OCI-LY7 (cell line): ENCODE data around the gene CLDN10. TPM values are rescaled to one million over a fixed set of nuclear protein-coding genes. Genes with fewer than 3 reads are reported as not detected.
"Not testable (repeated sequence)": the region's sequence is repeated elsewhere in the genome, so short reads cannot be mapped to it uniquely, and the experiment has no call there.

ENCODE experiments used
- BruUV-seq: library from RNA; stranded (reverse); fragments of 400-500 nt; replicated peaks from 2 replicates; lab custom pipeline; 2021; lab: Mats Ljungman, UMichigan
- CTCF ChIA-PET: fragments of 300-600 bp; sonication (Branson Sonifier 250); formaldehyde crosslinking; loops from one replicate; lab custom pipeline; 2022; ENCODE audit warnings: antibody characterized with exemption; ENCODE audit not compliant: unreplicated experiment; lab: Charles Lee
- POLR2A ChIA-PET: fragments of 300-600 bp; sonication (Branson Sonifier 250); formaldehyde crosslinking; loops from one replicate; lab custom pipeline; 2022; ENCODE audit warnings: antibody characterized with exemption; lab: Charles Lee
- DNase-seq: peaks from one replicate; pipeline ENCODE4 v3.0.0-alpha.2; 2015; ENCODE audit warnings: low spot score
- H2AFZ ChIP-seq: fragments of 200-600 bp; sonication (generic), shearing (Covaris generic); 2 replicates; pipeline ENCODE4 v1.6.1; 2014; ENCODE audit warnings: mild to moderate bottlenecking, antibody characterized with exemption, low read length, moderate library complexity
- H3K27ac ChIP-seq: fragments of 200-600 bp; sonication (generic); 2 replicates; pipeline ENCODE4 v1.5.1; 2014; ENCODE audit warnings: mixed run types, low read depth, mild to moderate bottlenecking, moderate library complexity, low read length, inconsistent platforms; ENCODE audit not compliant: poor library complexity, severe bottlenecking
- H3K36me3 ChIP-seq: fragments of 200-600 bp; sonication (generic); 2 replicates; pipeline ENCODE4 v1.6.1; 2014; ENCODE audit warnings: mild to moderate bottlenecking, antibody characterized with exemption, low read length, moderate library complexity, mixed read lengths; ENCODE audit not compliant: insufficient read depth
- H3K4me1 ChIP-seq: fragments of 200-600 bp; sonication (generic); 2 replicates; pipeline ENCODE4 v1.5.1; 2014; ENCODE audit warnings: mild to moderate bottlenecking, low read length; ENCODE audit not compliant: insufficient read depth, poor library complexity, severe bottlenecking
- H3K4me2 ChIP-seq: fragments of 200-600 bp; sonication (generic); 2 replicates; pipeline ENCODE4 v1.6.1; 2014; ENCODE audit warnings: mild to moderate bottlenecking, low read length
- H3K4me3 ChIP-seq: fragments of 200-600 bp; sonication (generic); 2 replicates; pipeline ENCODE4 v1.5.1; 2014; ENCODE audit warnings: mild to moderate bottlenecking, low read depth, low read length; ENCODE audit not compliant: poor library complexity, severe bottlenecking
- H3K79me2 ChIP-seq: fragments of 200-600 bp; sonication (generic); 2 replicates; pipeline ENCODE4 v1.6.1; 2016; ENCODE audit warnings: low read depth, mild to moderate bottlenecking, low read length, moderate library complexity, mixed read lengths; ENCODE audit not compliant: insufficient read depth
- H3K9me2 ChIP-seq: fragments of 200-600 bp; sonication (generic); 2 replicates; pipeline ENCODE4 v1.6.1; 2016; ENCODE audit warnings: mild to moderate bottlenecking, low read length, mixed read lengths; ENCODE audit not compliant: insufficient read depth
- H3K9me3 ChIP-seq: fragments of 200-600 bp; sonication (generic); 2 replicates; pipeline ENCODE4 v1.6.1; 2014; ENCODE audit warnings: mild to moderate bottlenecking, mixed run types, low read length, mixed read lengths
- H4K20me1 ChIP-seq: fragments of 200-600 bp; sonication (generic); 2 replicates; pipeline ENCODE4 v1.6.1; 2014; ENCODE audit warnings: mild to moderate bottlenecking, antibody characterized with exemption, low read length, moderate library complexity, mixed read lengths; ENCODE audit not compliant: insufficient read depth
- CTCF ChIP-seq: fragments of 200-600 bp; sonication (generic); conservative IDR thresholded peaks from 2 replicates; pipeline ENCODE4 v1.5.1; 2014; ENCODE audit warnings: mild to moderate bottlenecking, antibody characterized with exemption, low read length, moderate library complexity, mixed read lengths
- EZH2phosphoT487 ChIP-seq: fragments of 200-600 bp; sonication (generic); IDR thresholded peaks from 2 replicates; pipeline ENCODE4 v1.6.1; 2018; ENCODE audit warnings: low read depth, borderline replicate concordance, mild to moderate bottlenecking, mixed run types, antibody characterized with exemption, low read length, moderate library complexity, mixed read lengths
- intact Hi-C: fragments of 100-400 bp; cut with micrococcal nuclease; formaldehyde crosslinking; loops from one replicate; pipeline ENCODE4 v1.10.0; 2022; ENCODE audit not compliant: unreplicated experiment
- total RNA-seq, 2 experiments: library from RNA; depleted of rRNA in 1 of 2; stranded (reverse); fragments of >200 nt in 1 of 2; shearing (Covaris generic) in 1 of 2; gene quantifications; 2 replicates each; pipeline ENCODE4 v1.2.3, GENCODE V29; 2014 to 2022

The CLDN10 gene
- total RNA-seq, 2 experiments from 2014 or later = not detected

GRCh38 chr13:95512424-95512823, 40.1 kb upstream of the CLDN10 start:
- Histone ChIP-seq H2AFZ (no peak overlapping the region), H3K4me2 (no peak overlapping the region), H3K4me3 (no peak overlapping the region), H3K9me2 (no peaks in the 10 kb centered on the region), H3K36me3 (no peaks in the 10 kb centered on the region), H4K20me1 (no peaks in the 10 kb centered on the region), H3K27ac (no peak overlapping the region), H3K79me2 (no peaks in the 10 kb centered on the region), H3K9me3 (no peaks in the 10 kb centered on the region), H3K4me1 (no peaks in the 10 kb centered on the region)
- intact Hi-C loops = no loop called here
- BruUV-seq = no TSS peak
- CTCF ChIA-PET = no interaction called here
- no peak for DNase-seq
- POLR2A ChIA-PET = no interaction called here
- no peak for TF ChIP-seq CTCF
- TF ChIP-seq EZH2phosphoT487 = no peak

- Histone ChIP-seq H3K9me2 (no peaks in the 10 kb centered on the region), H3K79me2 (no peaks in the 10 kb centered on the region), H2AFZ (no peak overlapping the region), H3K4me1 (no peaks in the 10 kb centered on the region), H3K4me2 (no peak overlapping the region), H3K9me3 (no peaks in the 10 kb centered on the region), H3K4me3 (no peak overlapping the region), H3K27ac (no peak overlapping the region), H4K20me1 (no peaks in the 10 kb centered on the region), H3K36me3 (no peaks in the 10 kb centered on the region)
- intact Hi-C loops = no loop called here
- TF ChIP-seq CTCF (no peak), EZH2phosphoT487 (no peak)
- ChIA-PET POLR2A (interaction anchor here (1.3 kb wide), 1 partner anchor 8 kb away, joined by 3 read pairs; no protein-coding TSS in a partner anchor), CTCF (no interaction called here)
- BruUV-seq = no TSS peak
- no peak for DNase-seq
Observed at GRCh38 chr13:95512957-95513356, 39.6 kb upstream of the CLDN10 start.

GRCh38 chr13:95515606-95516005, 36.9 kb upstream of the CLDN10 start:
- H3K27ac ChIP-seq, H3K4me3 ChIP-seq, H3K4me2 ChIP-seq, POLR2A ChIA-PET, H3K9me3 ChIP-seq, H3K9me2 ChIP-seq, H3K79me2 ChIP-seq, DNase-seq, CTCF ChIA-PET, H2AFZ ChIP-seq, intact Hi-C loops, BruUV-seq, H4K20me1 ChIP-seq, H3K36me3 ChIP-seq, H3K4me1 ChIP-seq: not testable (repeated sequence)
